Measurements from ENCODE around the gene PHKB.

Gene PHKB

GRCh38 chr16:47578033-47578432, 116.9 kb downstream of the PHKB start:
- Histone ChIP-seq H3K9me3 (ENCODE audit: control insufficient read depth, low read depth, low read length) (no peaks in the 10 kb centered on the region), H3K27ac (ENCODE audit: low read length) (no peak overlapping the region), H3K27me3 (ENCODE audit: control insufficient read depth, insufficient read depth, low read length) (no peaks in the 10 kb centered on the region), H3K4me3 (ENCODE audit: low read length) (no peak overlapping the region), H3K9ac (ENCODE audit: low read length) (no peak overlapping the region), H3K36me3 (ENCODE audit: control insufficient read depth, low read depth, low read length) (no peaks in the 10 kb centered on the region), H3K4me1 (ENCODE audit: control insufficient read depth, low read depth, low read length) (peaks cover 4% of the 10 kb centered on the region)

DNA sequence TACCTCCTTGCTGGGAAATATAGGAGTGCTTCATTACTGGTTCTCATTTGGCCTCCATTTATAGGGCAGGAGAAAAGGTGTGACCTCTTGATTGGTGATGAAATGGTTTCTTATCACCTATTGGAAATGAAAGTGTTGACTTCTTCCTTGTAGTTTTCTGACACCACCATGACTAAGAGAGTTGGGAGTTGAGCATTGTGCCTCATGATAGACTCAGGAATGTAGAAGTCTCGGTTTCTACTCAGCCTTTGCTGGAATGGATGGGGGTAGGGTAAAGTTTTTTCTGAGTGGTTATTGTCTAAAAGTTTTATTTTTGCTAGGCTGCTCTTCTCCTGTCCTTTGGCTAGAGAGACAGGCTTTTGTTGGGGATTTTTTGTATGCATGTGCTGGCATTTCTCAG, 117.4 kb downstream of the PHKB start:
- H3K9me3 ChIP-seq (ENCODE audit: control insufficient read depth, low read depth, low read length): no peaks in the 10 kb centered on the region
- no peak overlapping the region for H3K27ac ChIP-seq (ENCODE audit: low read length)
- H3K4me1 ChIP-seq (ENCODE audit: control insufficient read depth, low read depth, low read length): peaks cover under 1% of the 10 kb centered on the region
- H3K36me3 ChIP-seq (ENCODE audit: control insufficient read depth, low read depth, low read length): no peaks in the 10 kb centered on the region
- H3K9ac ChIP-seq (ENCODE audit: low read length): no peak overlapping the region
- H3K27me3 ChIP-seq (ENCODE audit: control insufficient read depth, insufficient read depth, low read length): no peaks in the 10 kb centered on the region
- H3K4me3 ChIP-seq (ENCODE audit: low read length): no peak overlapping the region

- H3K9ac ChIP-seq (ENCODE audit: low read length): no peak overlapping the region
- no peak overlapping the region for H3K4me3 ChIP-seq (ENCODE audit: low read length)
- no peaks in the 10 kb centered on the region for H3K27me3 ChIP-seq (ENCODE audit: control insufficient read depth, insufficient read depth, low read length)
- H3K9me3 ChIP-seq (ENCODE audit: control insufficient read depth, low read depth, low read length): no peaks in the 10 kb centered on the region
- H3K36me3 ChIP-seq (ENCODE audit: control insufficient read depth, low read depth, low read length): no peaks in the 10 kb centered on the region
- peaks cover 10% of the 10 kb centered on the region for H3K4me1 ChIP-seq (ENCODE audit: control insufficient read depth, low read depth, low read length)
- no peak overlapping the region for H3K27ac ChIP-seq (ENCODE audit: low read length)
Observed at GRCh38 chr16:47581114-47581513, 120.0 kb downstream of the PHKB start.

- peaks cover 10% of the 10 kb centered on the region for H3K4me1 ChIP-seq (ENCODE audit: control insufficient read depth, low read depth, low read length)
- H3K4me3 ChIP-seq (ENCODE audit: low read length): no peak overlapping the region
- peak overlapping the region; percentile 3 for H3K9ac ChIP-seq (ENCODE audit: low read length)
- no peaks in the 10 kb centered on the region for H3K36me3 ChIP-seq (ENCODE audit: control insufficient read depth, low read depth, low read length)
- H3K27ac ChIP-seq (ENCODE audit: low read length): no peak overlapping the region
- no peaks in the 10 kb centered on the region for H3K27me3 ChIP-seq (ENCODE audit: control insufficient read depth, insufficient read depth, low read length)
- no peaks in the 10 kb centered on the region for H3K9me3 ChIP-seq (ENCODE audit: control insufficient read depth, low read depth, low read length)
Observed at GRCh38 chr16:47584464-47585225, 123.5 kb downstream of the PHKB start.

DNA sequence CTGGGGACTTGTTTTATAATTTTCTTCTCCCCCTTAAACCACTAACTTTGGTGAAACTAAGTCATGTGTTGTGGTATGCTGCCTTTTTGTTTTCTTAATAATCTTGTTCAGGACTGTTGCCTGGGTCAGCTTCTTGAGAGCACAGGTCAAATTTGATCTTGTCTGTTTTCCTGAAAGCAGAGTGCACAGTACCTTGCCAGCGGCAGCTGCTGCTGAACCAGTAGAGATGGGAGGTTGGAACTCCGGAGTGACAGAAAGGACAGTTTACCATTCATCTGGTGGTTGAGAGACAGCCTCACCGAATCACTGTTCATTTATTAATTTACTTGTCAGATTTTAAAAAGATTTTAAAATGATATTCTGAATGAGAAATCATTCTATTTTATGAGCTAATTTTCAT, 125.0 kb downstream of the PHKB start:
- no peak overlapping the region for H3K9ac ChIP-seq (ENCODE audit: low read length)
- no peaks in the 10 kb centered on the region for H3K27me3 ChIP-seq (ENCODE audit: control insufficient read depth, insufficient read depth, low read length)
- H3K36me3 ChIP-seq (ENCODE audit: control insufficient read depth, low read depth, low read length): peaks cover 6% of the 10 kb centered on the region
- H3K27ac ChIP-seq (ENCODE audit: low read length): no peak overlapping the region
- H3K4me3 ChIP-seq (ENCODE audit: low read length): no peak overlapping the region
- peaks cover 10% of the 10 kb centered on the region for H3K4me1 ChIP-seq (ENCODE audit: control insufficient read depth, low read depth, low read length)
- no peaks in the 10 kb centered on the region for H3K9me3 ChIP-seq (ENCODE audit: control insufficient read depth, low read depth, low read length)

- H3K4me1 ChIP-seq (ENCODE audit: control insufficient read depth, low read depth, low read length): no peaks in the 10 kb centered on the region
- no peak overlapping the region for H3K4me3 ChIP-seq (ENCODE audit: low read length)
- H3K27me3 ChIP-seq (ENCODE audit: control insufficient read depth, insufficient read depth, low read length): no peaks in the 10 kb centered on the region
- H3K9me3 ChIP-seq (ENCODE audit: control insufficient read depth, low read depth, low read length): no peaks in the 10 kb centered on the region
- no peak overlapping the region for H3K9ac ChIP-seq (ENCODE audit: low read length)
- no peak overlapping the region for H3K27ac ChIP-seq (ENCODE audit: low read length)
- peaks cover 6% of the 10 kb centered on the region for H3K36me3 ChIP-seq (ENCODE audit: control insufficient read depth, low read depth, low read length)
Observed at GRCh38 chr16:47590472-47590871, 129.3 kb downstream of the PHKB start.

GRCh38 chr16:47592232-47592631, 131.1 kb downstream of the PHKB start:
- Histone ChIP-seq H3K9me3 (ENCODE audit: control insufficient read depth, low read depth, low read length) (no peaks in the 10 kb centered on the region), H3K27ac (ENCODE audit: low read length) (no peak overlapping the region), H3K4me1 (ENCODE audit: control insufficient read depth, low read depth, low read length) (no peaks in the 10 kb centered on the region), H3K27me3 (ENCODE audit: control insufficient read depth, insufficient read depth, low read length) (no peaks in the 10 kb centered on the region), H3K4me3 (ENCODE audit: low read length) (no peak overlapping the region), H3K9ac (ENCODE audit: low read length) (no peak overlapping the region), H3K36me3 (ENCODE audit: control insufficient read depth, low read depth, low read length) (peaks cover 6% of the 10 kb centered on the region)

DNA sequence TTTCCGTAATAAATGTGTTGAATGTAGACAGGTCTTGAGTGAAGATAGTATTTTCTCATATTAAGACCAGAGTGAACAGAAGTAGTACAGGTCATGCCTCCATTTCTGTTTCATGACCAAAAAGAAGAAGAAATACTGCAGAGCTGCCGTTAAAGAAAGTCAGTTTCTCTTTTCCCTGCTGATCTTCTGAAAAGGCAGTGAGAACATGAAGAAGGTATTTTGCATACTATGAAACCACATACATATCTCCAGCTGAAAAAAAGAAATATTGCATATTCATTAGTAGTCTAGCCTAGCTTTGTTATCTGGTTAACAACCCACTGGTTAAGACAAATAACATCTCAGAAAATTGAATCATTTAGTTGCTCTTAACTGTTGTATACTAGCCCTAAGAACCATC, 138.4 kb downstream of the PHKB start:
- H3K27ac ChIP-seq (ENCODE audit: low read length): no peak overlapping the region

GRCh38 chr16:47600376-47600775, 139.2 kb downstream of the PHKB start:
- Histone ChIP-seq H3K4me1 (ENCODE audit: control insufficient read depth, low read depth, low read length) (peaks cover 7% of the 10 kb centered on the region), H3K36me3 (ENCODE audit: control insufficient read depth, low read depth, low read length) (no peaks in the 10 kb centered on the region), H3K27me3 (ENCODE audit: control insufficient read depth, insufficient read depth, low read length) (no peaks in the 10 kb centered on the region), H3K27ac (ENCODE audit: low read length) (no peak overlapping the region), H3K9ac (ENCODE audit: low read length) (no peak overlapping the region), H3K9me3 (ENCODE audit: control insufficient read depth, low read depth, low read length) (no peaks in the 10 kb centered on the region), H3K4me3 (ENCODE audit: low read length) (no peak overlapping the region)

More for the DNA sequence above, 138.4 kb downstream of the PHKB start:
- Histone ChIP-seq H3K4me1 (ENCODE audit: control insufficient read depth, low read depth, low read length) (peaks cover 7% of the 10 kb centered on the region), H3K4me3 (ENCODE audit: low read length) (no peak overlapping the region), H3K9ac (ENCODE audit: low read length) (no peak overlapping the region), H3K36me3 (ENCODE audit: control insufficient read depth, low read depth, low read length) (no peaks in the 10 kb centered on the region), H3K9me3 (ENCODE audit: control insufficient read depth, low read depth, low read length) (no peaks in the 10 kb centered on the region), H3K27me3 (ENCODE audit: control insufficient read depth, insufficient read depth, low read length) (no peaks in the 10 kb centered on the region)

GRCh38 chr16:47604306-47604705, 143.2 kb downstream of the PHKB start:
- H3K27me3 ChIP-seq (ENCODE audit: control insufficient read depth, insufficient read depth, low read length): no peaks in the 10 kb centered on the region

GRCh38 chr16:47611042-47611441, 149.9 kb downstream of the PHKB start:
- peaks cover 3% of the 10 kb centered on the region for H3K36me3 ChIP-seq (ENCODE audit: control insufficient read depth, low read depth, low read length)
- no peaks in the 10 kb centered on the region for H3K4me1 ChIP-seq (ENCODE audit: control insufficient read depth, low read depth, low read length)

More at GRCh38 chr16:47604306-47604705, 143.2 kb downstream of the PHKB start:
- no peak overlapping the region for H3K9ac ChIP-seq (ENCODE audit: low read length)
- peaks cover 5% of the 10 kb centered on the region for H3K4me1 ChIP-seq (ENCODE audit: control insufficient read depth, low read depth, low read length)
- H3K4me3 ChIP-seq (ENCODE audit: low read length): no peak overlapping the region
- H3K27ac ChIP-seq (ENCODE audit: low read length): no peak overlapping the region
- no peaks in the 10 kb centered on the region for H3K36me3 ChIP-seq (ENCODE audit: control insufficient read depth, low read depth, low read length)
- H3K9me3 ChIP-seq (ENCODE audit: control insufficient read depth, low read depth, low read length): no peaks in the 10 kb centered on the region

GRCh38 chr16:47611848-47612493, 150.8 kb downstream of the PHKB start:
- Histone ChIP-seq H3K4me3 (ENCODE audit: low read length) (no peak overlapping the region), H3K9ac (ENCODE audit: low read length) (no peak overlapping the region), H3K36me3 (ENCODE audit: control insufficient read depth, low read depth, low read length) (peaks cover 3% of the 10 kb centered on the region), H3K9me3 (ENCODE audit: control insufficient read depth, low read depth, low read length) (no peaks in the 10 kb centered on the region), H3K27me3 (ENCODE audit: control insufficient read depth, insufficient read depth, low read length) (no peaks in the 10 kb centered on the region), H3K27ac (ENCODE audit: low read length) (no peak overlapping the region), H3K4me1 (ENCODE audit: control insufficient read depth, low read depth, low read length) (no peaks in the 10 kb centered on the region)

More at GRCh38 chr16:47611042-47611441, 149.9 kb downstream of the PHKB start:
- H3K27ac ChIP-seq (ENCODE audit: low read length): no peak overlapping the region
- no peaks in the 10 kb centered on the region for H3K9me3 ChIP-seq (ENCODE audit: control insufficient read depth, low read depth, low read length)
- no peak overlapping the region for H3K9ac ChIP-seq (ENCODE audit: low read length)
- no peaks in the 10 kb centered on the region for H3K27me3 ChIP-seq (ENCODE audit: control insufficient read depth, insufficient read depth, low read length)
- H3K4me3 ChIP-seq (ENCODE audit: low read length): no peak overlapping the region
